HG02798 (cell line): ENCODE measurements around the gene ATCAY.
"Not testable (repeated sequence)": the region's sequence is repeated elsewhere in the genome, so short reads cannot be mapped to it uniquely, and the experiment has no call there.

Experiments
- ATAC-seq: cut with Tn5 transposase; IDR thresholded peaks from one replicate; pipeline ENCODE4 v1.9.1; 2021; ENCODE audit warnings: mild to moderate bottlenecking; ENCODE audit not compliant: unreplicated experiment, poor library complexity

The ATCAY gene

DNA sequence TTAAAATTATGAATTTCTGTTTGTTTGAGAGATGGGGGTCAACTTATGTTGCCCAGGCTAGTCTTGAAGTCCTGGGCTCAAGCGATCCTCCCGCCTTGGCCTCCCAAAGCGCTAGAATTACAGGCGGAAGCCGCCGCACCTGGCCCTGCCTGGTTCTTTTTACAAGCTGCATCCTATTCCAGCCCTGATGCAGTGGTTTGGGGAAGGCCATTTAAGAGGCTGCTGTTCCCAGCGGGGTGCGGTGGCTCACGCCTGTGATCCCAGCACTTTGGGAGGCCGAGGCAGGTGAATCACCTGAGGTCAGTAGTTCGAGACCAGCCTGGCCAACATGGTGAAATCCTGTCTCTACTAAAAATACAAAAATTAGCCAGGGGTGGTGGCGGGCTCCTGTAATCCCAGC, 87.5 kb downstream of the ATCAY start:
- ATAC-seq, result not testable (repeated sequence)

DNA sequence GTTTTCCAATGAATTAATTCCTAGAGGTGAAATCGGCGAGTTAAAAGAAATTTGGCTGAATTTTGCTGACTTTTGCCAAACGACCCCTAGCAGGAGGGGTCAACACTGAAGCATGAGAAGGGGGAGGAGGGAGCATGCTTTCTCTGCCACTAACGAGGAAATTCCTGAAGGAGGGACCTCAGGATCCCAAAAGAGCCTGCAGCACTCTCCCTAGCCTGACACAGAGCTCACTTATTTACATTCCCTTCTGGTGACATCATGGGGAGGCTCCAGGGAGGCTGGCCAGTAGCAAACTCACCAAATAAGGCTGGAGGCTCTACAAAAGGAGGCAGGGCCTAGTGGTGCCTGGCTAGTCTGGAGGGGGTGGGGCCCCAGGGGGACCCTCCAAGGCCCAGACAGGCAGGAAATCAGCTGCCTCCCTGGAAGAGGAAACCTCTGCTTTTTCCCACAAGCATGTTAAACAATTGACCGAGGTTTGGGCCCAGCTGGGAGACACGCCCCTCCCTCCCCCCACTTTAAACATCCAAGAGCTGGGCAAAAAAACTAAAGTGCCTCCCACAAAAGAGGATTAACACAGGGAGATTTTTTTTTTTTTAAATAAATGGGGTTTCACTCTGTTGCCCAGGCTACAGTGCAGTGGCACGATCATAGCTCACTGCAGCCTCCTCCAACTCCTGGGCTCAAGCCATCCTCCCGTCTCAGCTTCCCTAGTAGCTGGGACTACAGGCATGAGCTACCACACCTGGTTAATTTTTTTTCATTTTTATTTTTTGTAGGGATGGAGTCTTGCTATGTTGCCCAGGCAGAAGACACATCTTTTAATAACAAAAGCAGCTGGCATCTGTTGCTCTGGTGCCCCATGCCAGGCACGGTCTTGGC, 88.3 kb downstream of the ATCAY start:
- ATAC-seq, result no peak

DNA sequence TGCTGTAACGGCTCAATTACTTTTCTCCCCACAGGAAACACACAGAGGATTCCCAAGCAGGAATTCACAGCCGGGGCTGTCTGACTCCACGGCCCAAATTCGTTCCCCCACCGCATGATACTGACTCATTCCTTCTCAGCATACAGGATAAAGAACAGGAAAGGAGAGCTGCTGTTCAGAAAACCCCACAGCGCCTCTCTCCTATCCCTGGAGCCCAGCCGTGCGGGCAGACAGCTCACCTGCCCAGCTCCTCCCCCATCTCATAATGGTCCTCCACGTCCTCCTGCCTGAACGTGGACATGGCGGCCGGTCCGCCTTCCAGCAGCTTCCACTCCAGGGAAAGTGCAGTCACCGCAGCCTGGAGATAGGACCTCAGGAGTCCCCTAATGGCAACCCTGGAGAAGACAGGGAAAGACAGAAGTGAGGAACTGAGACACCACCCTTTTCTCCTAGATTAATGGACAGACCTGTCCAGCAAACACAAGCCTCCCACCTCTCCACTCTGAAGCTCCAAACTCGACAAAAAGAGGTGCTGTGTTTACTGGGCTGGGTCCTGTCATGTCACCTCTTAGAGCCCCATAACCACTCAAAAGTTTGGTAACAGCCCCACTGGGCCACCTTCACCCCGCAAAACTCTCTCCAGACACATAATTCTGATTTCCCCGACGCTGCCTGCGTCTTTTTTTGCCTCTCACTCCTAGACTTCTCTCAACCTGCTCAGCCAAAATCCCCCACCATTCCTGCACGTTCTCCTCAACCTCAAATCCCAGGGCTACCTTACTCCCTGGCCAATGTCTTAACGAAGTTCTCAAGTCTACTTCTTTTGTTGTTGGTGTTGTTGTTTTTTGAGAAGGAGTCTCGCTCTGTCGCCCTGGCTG, 89.2 kb downstream of the ATCAY start:
- no peak for ATAC-seq

DNA sequence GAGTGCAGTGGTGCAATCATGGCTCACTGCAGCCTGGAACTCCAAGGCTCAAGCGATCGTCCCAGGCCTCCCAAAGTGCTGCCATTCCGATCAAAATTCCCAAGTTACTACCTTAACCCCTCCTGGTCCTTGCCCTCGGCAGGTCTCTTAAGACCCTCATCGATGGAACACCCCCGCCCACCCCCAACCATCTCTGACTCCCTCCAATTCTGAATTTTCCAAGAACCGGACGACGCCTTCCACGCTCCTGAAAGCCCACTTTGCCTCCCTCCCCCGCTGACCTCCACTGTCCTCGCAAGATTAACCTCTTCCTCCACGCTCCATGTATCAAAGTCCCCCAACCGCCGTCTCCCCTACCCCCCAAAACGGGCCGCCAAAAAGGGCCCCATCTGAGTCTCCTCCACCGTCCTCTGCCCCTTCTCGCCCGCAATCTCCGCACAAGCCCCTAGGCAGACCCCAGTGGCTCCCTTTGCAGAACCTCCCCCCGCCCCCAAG, 89.9 kb downstream of the ATCAY start:
- no peak for ATAC-seq

DNA sequence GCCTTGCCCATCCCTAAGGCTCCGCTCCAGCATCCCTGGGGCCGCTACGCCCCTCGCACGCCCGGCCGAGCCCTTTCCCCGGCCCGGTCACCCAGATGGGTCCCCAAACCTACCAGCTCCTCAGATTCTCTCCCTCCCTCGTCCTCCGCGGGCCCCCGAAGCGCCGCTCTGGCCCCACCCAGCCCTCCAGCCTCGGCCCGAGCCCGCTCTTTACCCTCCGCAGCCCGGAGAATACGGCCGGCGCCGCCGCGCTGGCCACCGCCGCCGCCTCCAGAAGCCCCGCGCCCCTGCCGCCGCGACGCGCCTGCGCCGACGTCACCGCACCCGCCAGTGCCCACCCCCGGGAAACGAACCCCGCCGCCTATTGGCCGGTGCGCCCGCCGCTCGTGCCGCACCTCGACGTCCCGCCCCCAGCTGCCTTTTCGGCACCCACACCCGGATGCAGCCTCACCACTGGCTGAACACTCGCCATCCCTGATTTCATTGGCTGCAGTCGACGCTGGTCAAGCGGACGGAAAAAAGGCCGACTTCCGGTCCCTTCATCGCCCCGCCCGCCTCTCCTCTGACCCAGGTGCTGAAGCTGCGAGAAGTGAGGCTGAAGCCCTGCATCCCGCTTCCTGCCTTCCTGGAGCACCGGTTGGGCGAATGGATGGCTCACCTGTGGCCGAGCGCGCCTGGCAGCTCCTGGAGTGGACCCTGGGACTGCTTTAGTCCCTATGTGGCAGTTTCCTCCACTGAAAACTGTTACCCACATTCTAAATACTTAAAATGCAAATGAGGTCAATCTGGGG, 90.5 kb downstream of the ATCAY start, which contains the start of gene DAPK3:
TSS of gene DAPK3 (minus strand) at position 292 of the 791 bp plus-strand sequence. CDS start 1,364 bp downstream, outside the sequence.
- peak; percentile 96 for ATAC-seq

DNA sequence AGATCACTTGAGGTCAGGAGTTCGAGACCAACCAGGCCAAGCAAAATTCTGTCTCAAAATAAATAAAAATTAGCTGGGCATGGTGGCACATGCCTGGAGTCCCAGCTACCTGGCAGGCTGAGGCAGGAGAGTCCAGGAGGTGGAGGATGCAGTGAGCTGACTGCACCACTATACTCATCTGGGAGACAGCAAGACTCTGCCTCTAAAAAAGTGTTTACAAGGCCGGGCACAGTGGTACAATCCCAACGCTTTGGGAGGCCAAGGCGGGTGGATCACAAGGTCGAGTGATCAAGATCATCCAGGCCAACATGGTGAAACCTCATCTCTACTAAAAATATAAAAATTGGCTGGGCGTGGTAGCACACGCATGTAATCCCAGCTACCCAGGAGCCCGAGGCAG, 94.7 kb downstream of the ATCAY start:
- no peak for ATAC-seq

DNA sequence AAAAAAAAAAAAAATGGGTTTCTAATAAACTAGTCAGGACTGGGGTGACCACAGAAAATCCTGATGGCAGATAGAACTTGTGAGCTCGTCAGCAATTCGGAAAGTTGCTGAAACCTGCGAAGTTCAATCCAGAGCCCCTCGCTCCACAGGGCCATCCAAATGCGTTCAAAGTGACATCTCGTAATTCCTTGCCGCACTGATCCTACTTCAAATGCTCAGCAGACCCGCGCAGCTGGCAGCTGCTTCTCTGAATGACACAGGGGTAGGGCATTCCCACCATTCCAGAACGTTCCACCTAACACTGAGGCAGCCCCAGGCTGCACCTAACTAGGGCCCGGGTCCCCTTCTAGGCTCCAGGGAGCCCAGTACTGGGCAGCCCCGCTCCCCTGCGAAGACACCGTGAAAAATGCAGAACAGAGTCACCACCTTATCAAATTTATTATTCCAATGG, 95.2 kb downstream of the ATCAY start:
- ATAC-seq, result no peak

DNA sequence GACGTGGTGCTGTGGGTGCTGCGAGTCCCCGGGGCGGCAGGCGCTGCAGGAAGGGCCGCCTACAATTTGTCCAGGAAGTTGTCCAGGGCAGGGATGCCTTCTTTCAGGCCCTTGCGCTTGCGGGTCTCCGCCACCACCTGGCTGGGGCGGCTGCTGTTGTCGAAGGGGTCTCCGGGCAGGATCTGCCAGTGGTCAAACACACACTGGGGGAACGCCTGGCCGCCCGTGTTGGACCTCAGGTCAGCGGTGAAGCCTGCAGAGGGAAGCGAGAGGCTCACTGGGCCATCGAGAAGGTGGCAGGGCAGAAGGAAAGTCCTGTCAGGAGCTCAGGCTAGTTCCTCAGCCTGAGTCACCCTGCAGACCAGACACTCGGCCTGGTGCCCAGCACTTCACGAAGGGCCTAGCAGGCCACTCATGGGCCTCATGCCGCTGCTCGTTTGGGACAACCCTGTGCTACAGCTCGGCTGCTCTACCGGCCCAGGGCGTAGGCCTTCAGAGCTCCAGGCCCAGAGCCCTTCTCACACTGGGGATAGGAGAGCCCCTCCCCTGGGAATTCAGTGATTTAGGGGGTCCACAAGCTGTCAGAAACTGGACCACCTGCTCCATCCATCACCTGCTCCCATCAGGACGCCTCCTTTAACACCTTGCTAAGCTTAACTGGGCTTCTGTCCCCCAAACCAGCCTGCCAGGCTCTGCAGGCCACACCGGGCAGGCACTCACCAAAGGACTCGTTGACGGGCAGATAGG, 96.2 kb downstream of the ATCAY start:
- no peak for ATAC-seq
